Measurements from ENCODE around the gene CCDC9B.

DNA sequence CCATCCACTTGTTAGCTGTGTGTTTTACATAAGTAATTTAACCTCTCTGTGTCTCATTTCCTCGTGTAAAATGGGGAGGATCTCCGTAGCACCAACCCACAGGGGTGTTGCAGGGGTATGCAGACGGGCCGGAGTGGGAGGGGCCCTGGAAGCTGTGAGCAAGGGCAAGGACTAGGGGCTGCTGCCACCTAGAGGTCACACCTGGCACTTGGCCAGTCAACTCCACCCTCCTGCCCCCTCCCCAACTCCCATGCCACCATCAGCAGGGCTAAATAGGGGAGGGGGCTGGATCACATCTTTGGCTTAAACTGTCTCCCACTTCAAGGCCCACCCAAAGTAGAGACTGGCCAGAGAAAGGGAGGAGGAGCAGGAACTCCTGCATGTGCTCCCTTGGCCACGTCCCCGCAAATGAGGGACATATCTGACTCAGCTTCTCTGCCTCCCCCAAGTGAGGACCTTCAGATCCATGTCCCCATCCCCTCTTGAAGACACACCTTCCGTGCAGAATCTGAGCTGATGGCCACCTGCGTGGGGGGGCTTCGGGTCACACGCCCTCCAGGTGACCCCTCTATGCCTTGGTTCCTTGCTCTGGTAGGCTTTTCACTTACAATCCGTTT is 2.6 kb downstream of the CCDC9B start:
- TF ChIP-seq, protein P1, sequence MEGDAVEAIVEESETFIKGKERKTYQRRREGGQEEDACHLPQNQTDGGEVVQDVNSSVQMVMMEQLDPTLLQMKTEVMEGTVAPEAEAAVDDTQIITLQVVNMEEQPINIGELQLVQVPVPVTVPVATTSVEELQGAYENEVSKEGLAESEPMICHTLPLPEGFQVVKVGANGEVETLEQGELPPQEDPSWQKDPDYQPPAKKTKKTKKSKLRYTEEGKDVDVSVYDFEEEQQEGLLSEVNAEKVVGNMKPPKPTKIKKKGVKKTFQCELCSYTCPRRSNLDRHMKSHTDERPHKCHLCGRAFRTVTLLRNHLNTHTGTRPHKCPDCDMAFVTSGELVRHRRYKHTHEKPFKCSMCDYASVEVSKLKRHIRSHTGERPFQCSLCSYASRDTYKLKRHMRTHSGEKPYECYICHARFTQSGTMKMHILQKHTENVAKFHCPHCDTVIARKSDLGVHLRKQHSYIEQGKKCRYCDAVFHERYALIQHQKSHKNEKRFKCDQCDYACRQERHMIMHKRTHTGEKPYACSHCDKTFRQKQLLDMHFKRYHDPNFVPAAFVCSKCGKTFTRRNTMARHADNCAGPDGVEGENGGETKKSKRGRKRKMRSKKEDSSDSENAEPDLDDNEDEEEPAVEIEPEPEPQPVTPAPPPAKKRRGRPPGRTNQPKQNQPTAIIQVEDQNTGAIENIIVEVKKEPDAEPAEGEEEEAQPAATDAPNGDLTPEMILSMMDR (IDR thresholded peaks at IDR 0.05; ENCODE audit: borderline replicate concordance, extremely low read depth, low read length, poor library complexity, severe bottlenecking) = peak; percentile 89
- TF ChIP-seq EZH2 (IDR thresholded peaks at IDR 0.05; ENCODE audit: borderline replicate concordance, low read depth, low read length, severe bottlenecking) = no peak

Measured in DND-41 (cell line).